ENCODE results near the gene TSPAN9. TPM values are rescaled to one million over a fixed set of nuclear protein-coding genes. Genes with fewer than 3 reads are reported as not detected.

TSPAN9 gene
- total RNA-seq, 2 donors from 2014 or later: 14.0 to 18.5 TPM

DNA sequence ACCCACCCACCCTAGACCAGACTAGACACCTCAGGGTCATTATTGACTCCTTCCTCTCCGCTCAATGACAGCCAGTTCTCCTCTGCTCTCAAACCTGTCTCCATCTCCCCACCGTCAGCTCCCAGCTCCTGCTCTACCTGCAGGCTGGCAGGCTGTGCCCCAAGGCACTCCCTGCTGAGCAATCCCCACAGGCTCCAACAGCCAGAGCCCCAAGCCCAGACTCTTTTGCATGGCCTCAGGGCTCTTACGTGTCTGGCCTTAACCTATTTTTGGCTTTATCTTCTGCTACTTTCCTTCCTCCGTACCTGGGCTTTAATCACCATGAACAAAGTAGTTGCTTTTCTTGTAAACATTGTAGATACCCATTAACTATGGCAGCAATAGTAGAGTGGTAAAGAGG lies 250.9 kb downstream of the TSPAN9 start:
- no peak overlapping the region for H3K27ac ChIP-seq
- ATAC-seq: no peak

DNA sequence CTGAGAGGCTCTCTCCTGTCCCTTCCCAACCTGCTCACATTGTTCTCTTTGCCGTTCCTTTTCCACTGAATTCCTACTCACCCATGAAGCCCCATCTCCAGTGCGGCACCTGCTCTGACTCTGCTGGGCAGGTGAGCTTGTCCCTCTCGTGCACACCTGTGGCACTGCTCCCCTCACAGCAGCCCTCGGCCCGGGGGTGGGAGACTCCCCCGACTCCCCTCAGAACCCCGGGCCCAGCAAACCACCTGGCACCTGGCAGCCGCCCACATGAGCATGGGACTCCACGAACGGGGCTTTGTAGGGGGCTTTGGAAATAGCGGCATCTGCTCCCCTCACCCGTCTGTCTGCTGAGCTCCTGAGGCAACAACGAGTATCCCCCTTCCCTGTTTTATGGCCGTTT lies 251.4 kb downstream of the TSPAN9 start:
- DNase-seq: no peak
- no peak for TF ChIP-seq POLR2A (IDR thresholded peaks at IDR 0.05)
- TF ChIP-seq, protein P1, sequence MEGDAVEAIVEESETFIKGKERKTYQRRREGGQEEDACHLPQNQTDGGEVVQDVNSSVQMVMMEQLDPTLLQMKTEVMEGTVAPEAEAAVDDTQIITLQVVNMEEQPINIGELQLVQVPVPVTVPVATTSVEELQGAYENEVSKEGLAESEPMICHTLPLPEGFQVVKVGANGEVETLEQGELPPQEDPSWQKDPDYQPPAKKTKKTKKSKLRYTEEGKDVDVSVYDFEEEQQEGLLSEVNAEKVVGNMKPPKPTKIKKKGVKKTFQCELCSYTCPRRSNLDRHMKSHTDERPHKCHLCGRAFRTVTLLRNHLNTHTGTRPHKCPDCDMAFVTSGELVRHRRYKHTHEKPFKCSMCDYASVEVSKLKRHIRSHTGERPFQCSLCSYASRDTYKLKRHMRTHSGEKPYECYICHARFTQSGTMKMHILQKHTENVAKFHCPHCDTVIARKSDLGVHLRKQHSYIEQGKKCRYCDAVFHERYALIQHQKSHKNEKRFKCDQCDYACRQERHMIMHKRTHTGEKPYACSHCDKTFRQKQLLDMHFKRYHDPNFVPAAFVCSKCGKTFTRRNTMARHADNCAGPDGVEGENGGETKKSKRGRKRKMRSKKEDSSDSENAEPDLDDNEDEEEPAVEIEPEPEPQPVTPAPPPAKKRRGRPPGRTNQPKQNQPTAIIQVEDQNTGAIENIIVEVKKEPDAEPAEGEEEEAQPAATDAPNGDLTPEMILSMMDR (IDR thresholded peaks at IDR 0.05): no peak

More for the DNA sequence above, 250.9 kb downstream of the TSPAN9 start:
- intact Hi-C loops (cut with DNase I): no loop called here
- no peak for TF ChIP-seq POLR2A (IDR thresholded peaks at IDR 0.05)
- TF ChIP-seq, protein P1 (IDR thresholded peaks at IDR 0.05): no peak
- DNase-seq: no peak
- H3K36me3 ChIP-seq (replicated peaks in 1 of 2; ENCODE audit: insufficient read depth in 1 of 2, low read depth in 2 of 2): no peaks in the 10 kb centered on the region
- no peaks in the 10 kb centered on the region for H3K27me3 ChIP-seq
- no peaks in the 10 kb centered on the region for H3K9me3 ChIP-seq
- peaks cover 4% of the 10 kb centered on the region for H3K4me1 ChIP-seq
- WGBS, 2 donors: 60 to 68% methylated on average over 4 of the region's 4 CpGs
- H3K4me3 ChIP-seq: no peak overlapping the region

DNA sequence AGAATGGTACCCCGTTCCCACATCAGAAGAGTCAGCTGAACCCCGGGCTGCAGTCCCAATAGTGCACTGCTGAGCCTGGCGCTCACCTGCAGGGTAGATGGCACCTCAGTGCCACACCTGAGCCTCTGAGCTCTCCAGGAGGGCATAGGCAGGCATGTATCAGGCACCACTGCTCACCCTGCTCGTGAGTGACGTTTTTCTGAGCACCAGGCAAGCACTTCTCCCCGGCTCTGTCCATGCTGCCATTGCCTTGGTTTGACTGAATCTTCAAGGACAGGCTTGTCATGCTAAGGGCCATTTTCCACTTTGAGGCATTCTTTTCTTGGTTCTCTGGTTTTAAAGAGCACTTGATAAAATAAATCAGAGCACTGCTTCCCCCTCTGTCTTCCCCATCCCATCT lies 252.2 kb downstream of the TSPAN9 start:
- Histone ChIP-seq H3K36me3 (replicated peaks in 1 of 2; ENCODE audit: insufficient read depth in 1 of 2, low read depth in 2 of 2) (no peaks in the 10 kb centered on the region), H3K4me1 (no peaks in the 10 kb centered on the region), H3K4me3 (no peak overlapping the region), H3K27ac (no peak overlapping the region), H3K27me3 (no peaks in the 10 kb centered on the region), H3K9me3 (no peaks in the 10 kb centered on the region)
- intact Hi-C loops (cut with DNase I): no loop called here
- 80 to 94% methylated on average over 2 to 6 of the region's 6 CpGs for WGBS, 2 donors
- TF ChIP-seq POLR2A (IDR thresholded peaks at IDR 0.05): no peak
- TF ChIP-seq, protein P1 (IDR thresholded peaks at IDR 0.05): no peak
- DNase-seq (no peak), ATAC-seq (no peak)

More for the DNA sequence above, 251.4 kb downstream of the TSPAN9 start:
- Histone ChIP-seq H3K36me3 (replicated peaks in 1 of 2; ENCODE audit: insufficient read depth in 1 of 2, low read depth in 2 of 2) (no peaks in the 10 kb centered on the region), H3K9me3 (no peaks in the 10 kb centered on the region), H3K27ac (no peak overlapping the region), H3K27me3 (no peaks in the 10 kb centered on the region), H3K4me1 (no peaks in the 10 kb centered on the region), H3K4me3 (no peak overlapping the region)
- ATAC-seq: no peak
- intact Hi-C loops (cut with DNase I): no loop called here
- WGBS, 2 donors: 81 to 84% methylated on average over 13 to 14 of the region's 14 CpGs

DNA sequence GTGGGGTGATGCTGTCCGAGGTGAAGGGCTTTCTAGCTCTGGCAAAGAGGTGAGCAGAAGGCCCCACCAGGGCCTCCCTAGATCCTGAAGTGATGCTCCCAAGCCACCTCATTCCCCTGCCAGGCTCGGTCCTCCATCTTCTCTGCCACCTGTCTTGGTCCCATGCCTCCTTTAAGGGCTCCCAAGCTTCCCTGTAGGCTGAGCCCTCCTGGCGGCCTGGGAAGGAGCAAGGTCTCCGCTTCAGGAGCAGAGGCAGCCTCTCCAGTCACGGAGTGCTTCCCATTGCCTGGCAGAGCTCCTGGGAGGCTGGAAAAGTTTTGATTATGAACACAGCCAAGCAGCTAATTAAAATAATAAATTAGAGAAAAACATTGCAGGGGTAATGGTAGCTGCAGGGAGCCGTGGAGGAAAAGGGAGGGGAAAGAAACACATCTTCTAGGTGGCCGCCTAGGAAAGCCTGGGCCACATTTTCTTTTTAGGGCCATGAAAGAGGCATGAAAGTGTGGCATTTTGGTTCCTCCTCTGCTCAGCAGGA lies 253.9 kb downstream of the TSPAN9 start:
- no peaks in the 10 kb centered on the region for H3K9me3 ChIP-seq
- no peak overlapping the region for H3K4me3 ChIP-seq
- H3K4me1 ChIP-seq: peaks cover 2% of the 10 kb centered on the region
- no peaks in the 10 kb centered on the region for H3K27me3 ChIP-seq
- intact Hi-C loops (cut with DNase I): no loop called here
- no peaks in the 10 kb centered on the region for H3K36me3 ChIP-seq (replicated peaks in 1 of 2; ENCODE audit: insufficient read depth in 1 of 2, low read depth in 2 of 2)
- WGBS, 2 donors: 85 to 96% methylated on average over 7 of the region's 7 CpGs
- no peak overlapping the region for H3K27ac ChIP-seq
- no peak for ATAC-seq
- DNase-seq: no peak
- TF ChIP-seq POLR2A (IDR thresholded peaks at IDR 0.05): no peak
- TF ChIP-seq, protein P1 (IDR thresholded peaks at IDR 0.05): no peak

DNA sequence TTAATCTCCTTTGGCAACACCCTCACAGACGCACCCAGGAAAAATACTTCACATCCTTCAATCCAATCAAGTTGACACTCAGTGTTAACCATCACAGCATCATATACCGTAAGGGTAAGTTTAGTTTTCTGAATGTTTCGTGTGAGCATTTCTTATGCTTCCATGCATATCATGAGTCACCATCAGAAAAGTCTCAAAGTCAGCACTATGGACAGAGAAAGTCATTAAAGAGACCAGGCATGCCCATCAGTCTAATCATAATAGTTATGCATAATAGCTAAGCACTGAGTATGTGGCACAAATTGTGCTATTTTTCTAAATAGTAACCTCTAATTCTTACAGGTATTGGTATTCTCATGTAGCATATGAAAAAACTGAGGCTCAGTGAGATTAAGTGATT lies 255.0 kb downstream of the TSPAN9 start:
- intact Hi-C loops (cut with DNase I): no loop called here
- ATAC-seq: no peak

More for the DNA sequence above, 255.0 kb downstream of the TSPAN9 start:
- H3K36me3 ChIP-seq (replicated peaks in 1 of 2; ENCODE audit: insufficient read depth in 1 of 2, low read depth in 2 of 2): no peaks in the 10 kb centered on the region
- no peaks in the 10 kb centered on the region for H3K9me3 ChIP-seq
- no peak for DNase-seq
- H3K4me3 ChIP-seq: no peak overlapping the region
- H3K27ac ChIP-seq: no peak overlapping the region
- H3K4me1 ChIP-seq: peaks cover 13% of the 10 kb centered on the region
- WGBS, 2 donors: 87 to 95% methylated on average over 3 of the region's 3 CpGs
- no peak for TF ChIP-seq POLR2A (IDR thresholded peaks at IDR 0.05)
- TF ChIP-seq, protein P1 (IDR thresholded peaks at IDR 0.05): no peak
- H3K27me3 ChIP-seq: no peaks in the 10 kb centered on the region

All from body of pancreas (tissue), 4 donors.